Body of pancreas (tissue), 4 donors: ENCODE data around the gene KIRREL1.

Experiments used
- POLR2A ChIP-seq, 3 donors: fragments of 450-650 bp; IDR thresholded peaks; one replicate each; pipeline ENCODE4 v1.6.1; 2016; ENCODE audit warnings: antibody characterized with exemption in 3 of 3, mild to moderate bottlenecking in 2 of 3
- TF ChIP-seq, protein P1 (sequence below), 7 experiments: fragments of 450-650 bp in 4 of 7; fragments of 200-600 bp in 3 of 7; sonication (generic) in 3 of 7; IDR thresholded peaks; one replicate each; pipeline ENCODE4 v1.5.1; 2016 to 2019; ENCODE audit warnings: antibody characterized with exemption in 7 of 7

DNA sequence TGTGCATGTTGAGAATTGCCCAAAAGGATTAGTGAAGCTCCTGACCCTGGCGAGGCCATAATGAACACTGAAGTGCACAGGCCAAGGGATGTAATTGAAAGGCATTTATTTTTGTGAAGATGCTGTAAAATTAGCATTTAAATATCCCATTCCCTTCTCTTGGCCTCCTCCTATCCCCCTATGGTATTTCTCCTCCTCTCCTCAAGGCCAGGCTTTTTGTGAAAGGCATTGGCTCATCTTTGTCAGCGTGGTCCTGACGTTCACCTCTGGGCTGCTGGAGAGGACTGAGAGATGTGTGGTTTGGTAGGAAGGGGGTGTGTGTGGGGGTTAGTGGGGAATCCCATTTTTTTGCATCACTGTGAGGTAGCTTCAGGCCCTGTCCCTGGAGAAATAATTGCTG is 105.7 kb downstream of the KIRREL1 start:
- TF ChIP-seq, protein P1, sequence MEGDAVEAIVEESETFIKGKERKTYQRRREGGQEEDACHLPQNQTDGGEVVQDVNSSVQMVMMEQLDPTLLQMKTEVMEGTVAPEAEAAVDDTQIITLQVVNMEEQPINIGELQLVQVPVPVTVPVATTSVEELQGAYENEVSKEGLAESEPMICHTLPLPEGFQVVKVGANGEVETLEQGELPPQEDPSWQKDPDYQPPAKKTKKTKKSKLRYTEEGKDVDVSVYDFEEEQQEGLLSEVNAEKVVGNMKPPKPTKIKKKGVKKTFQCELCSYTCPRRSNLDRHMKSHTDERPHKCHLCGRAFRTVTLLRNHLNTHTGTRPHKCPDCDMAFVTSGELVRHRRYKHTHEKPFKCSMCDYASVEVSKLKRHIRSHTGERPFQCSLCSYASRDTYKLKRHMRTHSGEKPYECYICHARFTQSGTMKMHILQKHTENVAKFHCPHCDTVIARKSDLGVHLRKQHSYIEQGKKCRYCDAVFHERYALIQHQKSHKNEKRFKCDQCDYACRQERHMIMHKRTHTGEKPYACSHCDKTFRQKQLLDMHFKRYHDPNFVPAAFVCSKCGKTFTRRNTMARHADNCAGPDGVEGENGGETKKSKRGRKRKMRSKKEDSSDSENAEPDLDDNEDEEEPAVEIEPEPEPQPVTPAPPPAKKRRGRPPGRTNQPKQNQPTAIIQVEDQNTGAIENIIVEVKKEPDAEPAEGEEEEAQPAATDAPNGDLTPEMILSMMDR (IDR thresholded peaks at IDR 0.05) = no peak
- TF ChIP-seq POLR2A (IDR thresholded peaks at IDR 0.05) = no peak
